HEK293 (cell line): Measurements from ENCODE around the gene SERF2.
A peak's percentile ranks its signal among the peaks of the same experiment; 100 is the strongest.
"Not testable (repeated sequence)": the region's sequence is repeated elsewhere in the genome, so short reads cannot be mapped to it uniquely, and the experiment has no call there.

Experiments
- CTCF ChIA-PET: fragments of 350-600 bp; formaldehyde crosslinking; extraction: SDS; loops from one replicate; lab custom pipeline; 2021; ENCODE audit warnings: antibody characterized with exemption; lab: Yijun Ruan, JAX
- POLR2A ChIA-PET: fragments of 300-600 bp; formaldehyde crosslinking; extraction: SDS; loops from one replicate; lab custom pipeline; 2020; ENCODE audit warnings: antibody characterized with exemption, inconsistent platforms; lab: Yijun Ruan, JAX
- H3K27ac ChIP-seq: fragments of 200-500 bp; sonication (Bioruptor generic); 2 replicates; pipeline ENCODE4 v1.5.1; 2014; ENCODE audit warnings: low read depth, low read length, control low read depth, inconsistent platforms; ENCODE audit errors: extremely low read depth
- H3K36me3 ChIP-seq, 2 experiments: fragments of 200-500 bp in 1 of 2; sonication (Bioruptor generic) in 1 of 2; 1 replicate in 1 of 2; 2 replicates in 1 of 2; pipeline ENCODE4 v1.5.1; 2014 to 2017; ENCODE audit warnings: inconsistent platforms in 2 of 2, low read length in 2 of 2; ENCODE audit not compliant: control insufficient read depth in 2 of 2, insufficient read depth in 1 of 2
- H3K4me1 ChIP-seq: fragments of 200-500 bp; sonication (Bioruptor generic); 2 replicates; pipeline ENCODE4 v1.5.1; 2014; ENCODE audit warnings: mild to moderate bottlenecking, low read length, inconsistent platforms; ENCODE audit not compliant: control insufficient read depth, insufficient read depth
- H3K4me3 ChIP-seq: 2 replicates; pipeline ENCODE4 v1.5.1; 2011; ENCODE audit warnings: low read depth, mild to moderate bottlenecking, control low read depth, low read length, moderate library complexity
- H3K9me3 ChIP-seq: fragments of 200-500 bp; sonication (Bioruptor generic); 2 replicates; pipeline ENCODE4 v1.5.1; 2014; ENCODE audit warnings: low read depth, low read length, inconsistent platforms; ENCODE audit not compliant: control insufficient read depth, insufficient read depth
- EGR2 ChIP-seq: fragments of 450-650 bp; formaldehyde crosslinking; IDR thresholded peaks from 2 replicates; pipeline ENCODE4 v1.5.1; 2016; ENCODE audit warnings: low read depth, missing biosample characterization, missing genetic modification characterization
- PRDM1 ChIP-seq: fragments of 450-650 bp; formaldehyde crosslinking; IDR thresholded peaks from 2 replicates; pipeline ENCODE4; 2016; ENCODE audit warnings: missing biosample characterization, missing genetic modification characterization
- REST ChIP-seq: fragments of 450-650 bp; formaldehyde crosslinking; IDR thresholded peaks from 2 replicates; pipeline ENCODE4 v1.5.1; 2016; ENCODE audit warnings: missing biosample characterization, missing genetic modification characterization
- ZBTB17 ChIP-seq: fragments of 450-650 bp; formaldehyde crosslinking; IDR thresholded peaks from 2 replicates; pipeline ENCODE4 v1.5.1; 2016; ENCODE audit warnings: missing biosample characterization, missing genetic modification characterization
- ZBTB20 ChIP-seq: fragments of 450-650 bp; formaldehyde crosslinking; IDR thresholded peaks from 2 replicates; pipeline ENCODE4 v1.5.1; 2016; ENCODE audit warnings: missing biosample characterization, missing genetic modification characterization
- ZBTB48 ChIP-seq: fragments of 450-650 bp; formaldehyde crosslinking; IDR thresholded peaks from 2 replicates; pipeline ENCODE4 v1.5.1; 2016; ENCODE audit warnings: missing biosample characterization, missing genetic modification characterization
- ZBTB7A ChIP-seq: fragments of 450-650 bp; formaldehyde crosslinking; IDR thresholded peaks from 2 replicates; pipeline ENCODE4 v1.5.1; 2016; ENCODE audit warnings: low read depth, missing biosample characterization, missing genetic modification characterization
- ZFP69B ChIP-seq: fragments of 450-650 bp; formaldehyde crosslinking; IDR thresholded peaks from 2 replicates; pipeline ENCODE4 v1.5.1; 2016; ENCODE audit warnings: missing biosample characterization, missing genetic modification characterization
- ZNF10 ChIP-seq: fragments of 450-650 bp; formaldehyde crosslinking; IDR thresholded peaks from 2 replicates; pipeline ENCODE4 v1.5.1; 2017; ENCODE audit warnings: missing biosample characterization, missing genetic modification characterization
- ZNF394 ChIP-seq: fragments of 450-650 bp; formaldehyde crosslinking; IDR thresholded peaks from 2 replicates; pipeline ENCODE4 v1.5.1; 2016; ENCODE audit warnings: missing biosample characterization, missing genetic modification characterization, mild to moderate bottlenecking, moderate library complexity, borderline replicate concordance
- ZNF398 ChIP-seq: fragments of 450-650 bp; formaldehyde crosslinking; IDR thresholded peaks from 2 replicates; pipeline ENCODE4 v1.5.1; 2017; ENCODE audit warnings: missing biosample characterization, missing genetic modification characterization
- ZNF404 ChIP-seq: fragments of 450-650 bp; formaldehyde crosslinking; IDR thresholded peaks from 2 replicates; pipeline ENCODE4 v1.5.1; 2017; ENCODE audit warnings: missing biosample characterization, missing genetic modification characterization
- ZNF521 ChIP-seq: fragments of 450-650 bp; formaldehyde crosslinking; IDR thresholded peaks from 2 replicates; pipeline ENCODE4 v1.5.1; 2017; ENCODE audit warnings: missing biosample characterization, mild to moderate bottlenecking, missing genetic modification characterization
- ZNF654 ChIP-seq: fragments of 450-650 bp; formaldehyde crosslinking; IDR thresholded peaks from 2 replicates; pipeline ENCODE4 v1.5.1; 2016; ENCODE audit warnings: low read depth, missing biosample characterization, missing genetic modification characterization
- TF ChIP-seq, protein P1 (sequence below): fragments of 450-650 bp; formaldehyde crosslinking; IDR thresholded peaks from 2 replicates; pipeline ENCODE4 v1.5.1; 2016; ENCODE audit warnings: missing biosample characterization, missing genetic modification characterization

The SERF2 gene

DNA sequence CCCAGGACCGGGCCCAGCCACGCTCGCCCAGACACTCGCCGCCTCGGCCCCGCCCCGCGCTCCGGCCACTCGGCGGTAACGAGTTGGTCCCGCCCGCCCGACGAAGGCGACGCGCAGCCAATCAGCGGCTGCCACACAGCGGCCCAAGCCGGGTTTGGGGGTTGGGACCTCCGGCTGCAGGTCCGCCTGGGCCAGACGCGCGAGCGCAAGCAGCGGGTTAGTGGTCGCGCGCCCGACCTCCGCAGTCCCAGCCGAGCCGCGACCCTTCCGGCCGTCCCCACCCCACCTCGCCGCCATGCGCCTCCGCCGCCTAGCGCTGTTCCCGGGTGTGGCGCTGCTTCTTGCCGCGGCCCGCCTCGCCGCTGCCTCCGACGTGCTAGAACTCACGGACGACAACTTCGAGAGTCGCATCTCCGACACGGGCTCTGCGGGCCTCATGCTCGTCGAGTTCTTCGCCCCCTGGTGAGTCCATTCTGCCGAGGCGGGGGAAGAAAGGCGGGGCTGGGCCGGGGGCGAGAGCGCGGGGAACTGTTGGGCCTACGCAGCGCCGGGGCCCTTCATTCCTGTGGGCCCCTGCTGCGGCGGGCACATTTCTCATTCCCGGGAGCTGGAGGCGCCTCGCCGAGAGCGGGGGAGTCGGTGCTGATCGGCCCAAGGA lies 45.7 kb upstream of the SERF2 start, which contains the start of gene PDIA3 (continued):
- TF ChIP-seq ZNF398 (tag by site-specific recombination): 0 out of 2 replicates have a peak, but pooled peaks have one; percentile 21
- TF ChIP-seq EGR2: peak; percentile 86; the same call in 1 of the 2 replicates
- TF ChIP-seq, all 188 proteins: peak for 28; not testable (repeated sequence) for 160

DNA sequence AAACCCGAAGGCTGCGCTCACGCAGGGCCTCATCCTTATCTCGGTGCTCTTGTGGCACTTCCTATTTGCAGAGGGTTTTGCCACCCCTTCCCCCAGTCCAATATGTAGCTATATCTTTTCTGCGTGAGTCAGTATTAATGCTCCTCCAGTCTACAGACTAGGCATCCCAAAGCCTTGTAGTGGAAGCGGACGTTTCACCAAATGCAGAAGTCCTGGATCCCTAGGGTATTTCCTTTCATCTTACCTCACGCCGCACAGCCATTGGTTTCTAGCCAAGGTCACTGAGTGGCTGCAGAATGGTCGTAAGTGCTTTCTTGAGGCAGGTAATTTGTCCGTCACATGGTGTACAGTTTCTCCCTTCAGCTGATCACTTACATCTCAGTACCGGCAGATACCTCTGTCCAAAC lies 45.2 kb upstream of the SERF2 start:
- POLR2A ChIA-PET: interaction anchor here (0.6 to 0.9 kb wide), 2 partner anchors 23 to 236 kb away, joined by 3 to 4 read pairs; no protein-coding TSS in a partner anchor
- H3K36me3 ChIP-seq: peaks cover 0 to 11% of the 10 kb centered on the region in 2 experiments; a peak in 2 of 3 replicates
- H3K27ac ChIP-seq: peak overlapping the region; percentile 79
- H3K4me1 ChIP-seq, CTCF ChIA-PET, H3K9me3 ChIP-seq: not testable (repeated sequence)
- peak overlapping the region; percentile 65 for H3K4me3 ChIP-seq
- TF ChIP-seq ZBTB17 (peak; percentile 87), ZNF10 (0 out of 2 replicates have a peak, but pooled peaks have one; percentile 43), ZFP69B (0 out of 2 replicates have a peak, but pooled peaks have one; percentile 5), PRDM1 (tag by site-specific recombination) (peak; percentile 57), ZNF394 (tag by site-specific recombination) (0 out of 2 replicates have a peak, but pooled peaks have one; percentile 17), ZBTB20 (tag by site-specific recombination) (peak; percentile 13; the same call in 1 of the 2 replicates)
- TF ChIP-seq, protein P1, sequence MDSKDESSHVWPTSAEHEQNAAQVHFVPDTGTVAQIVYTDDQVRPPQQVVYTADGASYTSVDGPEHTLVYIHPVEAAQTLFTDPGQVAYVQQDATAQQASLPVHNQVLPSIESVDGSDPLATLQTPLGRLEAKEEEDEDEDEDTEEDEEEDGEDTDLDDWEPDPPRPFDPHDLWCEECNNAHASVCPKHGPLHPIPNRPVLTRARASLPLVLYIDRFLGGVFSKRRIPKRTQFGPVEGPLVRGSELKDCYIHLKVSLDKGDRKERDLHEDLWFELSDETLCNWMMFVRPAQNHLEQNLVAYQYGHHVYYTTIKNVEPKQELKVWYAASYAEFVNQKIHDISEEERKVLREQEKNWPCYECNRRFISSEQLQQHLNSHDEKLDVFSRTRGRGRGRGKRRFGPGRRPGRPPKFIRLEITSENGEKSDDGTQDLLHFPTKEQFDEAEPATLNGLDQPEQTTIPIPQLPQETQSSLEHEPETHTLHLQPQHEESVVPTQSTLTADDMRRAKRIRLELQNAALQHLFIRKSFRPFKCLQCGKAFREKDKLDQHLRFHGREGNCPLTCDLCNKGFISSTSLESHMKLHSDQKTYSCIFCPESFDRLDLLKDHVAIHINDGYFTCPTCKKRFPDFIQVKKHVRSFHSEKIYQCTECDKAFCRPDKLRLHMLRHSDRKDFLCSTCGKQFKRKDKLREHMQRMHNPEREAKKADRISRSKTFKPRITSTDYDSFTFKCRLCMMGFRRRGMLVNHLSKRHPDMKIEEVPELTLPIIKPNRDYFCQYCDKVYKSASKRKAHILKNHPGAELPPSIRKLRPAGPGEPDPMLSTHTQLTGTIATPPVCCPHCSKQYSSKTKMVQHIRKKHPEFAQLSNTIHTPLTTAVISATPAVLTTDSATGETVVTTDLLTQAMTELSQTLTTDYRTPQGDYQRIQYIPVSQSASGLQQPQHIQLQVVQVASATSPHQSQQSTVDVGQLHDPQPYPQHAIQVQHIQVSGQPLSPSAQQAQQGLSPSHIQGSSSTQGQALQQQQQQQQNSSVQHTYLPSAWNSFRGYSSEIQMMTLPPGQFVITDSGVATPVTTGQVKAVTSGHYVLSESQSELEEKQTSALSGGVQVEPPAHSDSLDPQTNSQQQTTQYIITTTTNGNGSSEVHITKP (tag by site-specific recombination): peak; percentile 20

DNA sequence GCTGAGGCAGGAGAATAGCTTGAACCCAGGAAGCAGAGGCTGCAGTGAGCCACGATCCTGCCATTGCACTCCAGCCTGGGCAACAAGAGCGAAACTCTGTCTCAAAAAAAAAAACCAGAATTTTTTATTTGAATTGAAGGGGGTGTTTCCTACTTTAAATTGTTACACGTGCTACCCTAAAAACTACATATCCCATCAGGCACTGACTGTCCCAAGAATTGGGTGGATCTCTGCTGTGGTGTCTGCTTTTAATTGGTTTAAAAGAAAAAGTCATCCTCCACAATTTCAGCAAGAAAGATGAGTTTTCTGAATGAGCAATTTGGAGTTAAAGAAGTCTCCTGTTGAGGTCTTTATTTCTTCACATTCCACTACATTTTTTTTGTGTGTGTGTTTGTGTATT lies 43.7 kb upstream of the SERF2 start:
- Histone ChIP-seq H3K4me1 (peaks cover 8% of the 10 kb centered on the region), H3K4me3 (no peak overlapping the region), H3K9me3 (no peaks in the 10 kb centered on the region), H3K36me3 (peaks cover 0 to 26% of the 10 kb centered on the region in 2 experiments; a peak in 2 of 3 replicates), H3K27ac (no peak overlapping the region)
- TF ChIP-seq ZBTB7A (tag by site-specific recombination): no peak
- no peak for TF ChIP-seq ZBTB48
- no peak for TF ChIP-seq ZNF654 (tag by site-specific recombination)
- no peak for TF ChIP-seq REST (tag by site-specific recombination)
- TF ChIP-seq ZNF404 (tag by site-specific recombination): no peak
- TF ChIP-seq ZNF521 (tag by site-specific recombination): no peak
- ChIA-PET POLR2A (interaction anchor here (1.1 kb wide), 1 partner anchor 9 kb away, joined by 7 read pairs; no protein-coding TSS in a partner anchor), CTCF (no interaction called here)
